ENCODE measurements around the gene ABCA3. TPM values are rescaled to one million over a fixed set of nuclear protein-coding genes. Genes with fewer than 3 reads are reported as not detected.
A peak's percentile ranks its signal among the peaks of the same experiment; 100 is the strongest.

ABCA3 gene
- total RNA-seq, 2 experiments from 2014 or later = 6.4 to 10.9 TPM

GRCh38 chr16:2324296-2324859, 16.1 kb downstream of the ABCA3 start:
- DNase-seq (no peak), ATAC-seq (no peak)
- Mint-ChIP-seq H3K36me3 (no peaks in the 10 kb centered on the region), H3K27me3 (no peaks in the 10 kb centered on the region), H3K9me3 (ENCODE audit: low read depth) (no peaks in the 10 kb centered on the region), H3K4me1 (no peaks in the 10 kb centered on the region), H3K4me3 (no peak overlapping the region), H3K27ac (no peak overlapping the region)
- CTCF ChIA-PET = no interaction called here

DNA sequence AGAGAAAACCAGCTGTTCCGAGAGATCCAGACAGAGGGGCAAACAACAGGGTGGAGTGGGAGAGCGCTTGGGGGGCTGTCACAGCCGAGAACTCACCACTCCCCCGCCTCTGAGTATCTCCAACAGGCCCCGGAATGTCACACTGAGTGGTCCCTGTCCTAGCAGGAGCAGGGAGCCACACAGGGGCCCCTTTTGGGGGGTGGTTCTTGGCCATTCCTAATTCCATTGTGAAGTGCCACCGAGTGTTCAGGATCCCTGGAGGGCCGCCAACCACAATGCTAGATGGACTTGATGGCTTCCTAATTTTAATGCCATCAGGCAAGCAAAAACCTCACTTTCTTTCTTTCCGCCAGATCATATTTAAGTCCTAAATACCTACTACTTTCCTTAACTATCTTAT, 16.8 kb downstream of the ABCA3 start:
- no peaks in the 10 kb centered on the region for H3K36me3 Mint-ChIP-seq
- no peaks in the 10 kb centered on the region for H3K4me1 Mint-ChIP-seq
- ATAC-seq (no peak), DNase-seq (no peak)
- H3K4me3 Mint-ChIP-seq = no peak overlapping the region
- no peaks in the 10 kb centered on the region for H3K27me3 Mint-ChIP-seq
- H3K27ac Mint-ChIP-seq = no peak overlapping the region
- H3K9me3 Mint-ChIP-seq (ENCODE audit: low read depth) = no peaks in the 10 kb centered on the region
- CTCF ChIA-PET = no interaction called here

DNA sequence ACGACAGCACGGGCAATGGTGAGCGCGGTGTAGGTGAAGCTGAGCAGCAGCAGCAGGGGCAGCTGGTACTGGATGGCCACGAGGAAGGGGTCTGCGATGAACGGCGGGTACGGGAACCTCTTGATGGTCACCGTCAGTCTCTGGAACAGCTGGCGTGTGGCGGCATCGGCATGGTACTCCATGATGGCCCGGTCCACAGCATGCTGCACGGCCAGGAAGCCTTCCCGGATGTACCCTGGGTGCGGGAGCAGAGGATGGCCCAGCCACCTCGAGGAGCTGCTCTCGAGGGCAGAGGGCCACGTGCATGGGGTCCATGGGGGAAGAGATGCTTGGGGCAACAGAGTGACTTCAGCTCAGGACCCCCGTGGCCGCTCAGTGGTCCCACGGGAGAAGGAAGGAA, 20.9 kb downstream of the ABCA3 start:
- Mint-ChIP-seq H3K4me1 (no peaks in the 10 kb centered on the region), H3K36me3 (no peaks in the 10 kb centered on the region), H3K27me3 (no peaks in the 10 kb centered on the region), H3K9me3 (ENCODE audit: low read depth) (no peaks in the 10 kb centered on the region), H3K4me3 (no peak overlapping the region), H3K27ac (no peak overlapping the region)
- ATAC-seq = no peak
- CTCF ChIA-PET = no interaction called here
- no peak for DNase-seq

GRCh38 chr16:2317231-2318020, 23.1 kb downstream of the ABCA3 start:
- ATAC-seq (no peak), DNase-seq (no peak)
- Mint-ChIP-seq H3K27ac (no peak overlapping the region), H3K36me3 (no peaks in the 10 kb centered on the region), H3K27me3 (no peaks in the 10 kb centered on the region), H3K9me3 (ENCODE audit: low read depth) (no peaks in the 10 kb centered on the region), H3K4me1 (no peaks in the 10 kb centered on the region), H3K4me3 (no peak overlapping the region)
- CTCF ChIA-PET = no interaction called here

DNA sequence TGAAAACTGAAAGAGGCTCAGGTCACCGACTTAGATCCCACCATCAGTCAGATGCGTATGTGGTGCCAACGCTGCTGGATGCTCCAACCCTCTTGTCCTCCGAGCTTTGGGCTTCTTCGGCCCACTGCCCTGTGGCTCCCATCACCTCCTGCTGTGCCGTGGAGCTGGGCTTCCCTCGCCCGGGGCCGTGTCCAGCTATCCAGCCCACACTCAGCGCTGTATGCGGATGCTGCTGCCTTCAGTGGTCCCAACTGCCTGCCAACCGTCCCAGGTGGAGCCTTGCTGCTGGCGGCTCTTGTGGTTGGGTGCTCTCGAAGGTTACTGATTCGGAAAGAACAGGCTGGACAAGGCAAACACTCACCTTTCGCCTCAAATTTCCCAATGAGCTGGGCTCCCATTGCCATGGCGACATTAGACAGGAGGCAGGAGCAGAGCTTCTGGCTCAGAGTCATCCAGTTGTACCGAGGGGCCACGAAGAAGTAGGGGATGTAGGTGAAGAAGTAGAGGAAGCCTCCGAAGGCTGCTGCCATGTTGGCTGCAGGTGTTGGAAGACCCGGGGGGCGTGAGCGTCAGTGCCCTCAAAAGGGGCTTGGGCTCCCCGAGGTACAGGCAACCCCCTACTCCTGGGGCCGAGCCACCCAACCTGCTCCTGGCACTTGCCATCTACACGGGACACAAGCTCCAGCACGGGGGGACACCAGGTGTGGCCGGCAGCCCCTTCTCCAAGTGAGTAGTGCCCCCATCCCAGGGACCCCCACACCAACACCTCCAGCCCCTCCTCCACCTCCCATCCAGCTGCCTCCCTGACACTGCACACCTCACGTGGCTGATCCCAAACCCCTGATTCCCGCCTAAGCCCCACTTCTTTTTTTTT, 32.2 kb downstream of the ABCA3 start:
- H3K9me3 Mint-ChIP-seq (ENCODE audit: low read depth) = no peaks in the 10 kb centered on the region
- DNase-seq (no peak), ATAC-seq (no peak)
- CTCF ChIA-PET = no interaction called here
- H3K27me3 Mint-ChIP-seq = no peaks in the 10 kb centered on the region
- H3K4me3 Mint-ChIP-seq = no peak overlapping the region
- no peaks in the 10 kb centered on the region for H3K36me3 Mint-ChIP-seq
- H3K27ac Mint-ChIP-seq = no peak overlapping the region
- H3K4me1 Mint-ChIP-seq = no peaks in the 10 kb centered on the region

DNA sequence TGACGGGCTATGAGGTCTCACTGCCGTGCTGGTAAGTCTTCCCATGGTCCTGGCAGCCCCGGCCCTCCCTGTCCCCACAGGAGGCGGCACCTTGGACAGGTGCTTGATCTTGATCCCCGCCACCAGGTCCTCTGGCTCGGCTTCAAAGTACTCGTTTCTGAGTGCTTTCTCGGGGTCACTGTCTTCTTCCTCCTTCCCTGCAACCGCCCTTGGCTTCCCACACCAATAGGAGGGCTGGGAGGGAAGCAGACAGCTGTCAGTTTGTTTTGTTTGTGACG, 40.7 kb downstream of the ABCA3 start:
- no peak overlapping the region for H3K4me3 Mint-ChIP-seq
- DNase-seq (no peak), ATAC-seq (no peak)
- peaks cover 15% of the 10 kb centered on the region for H3K4me1 Mint-ChIP-seq
- no peaks in the 10 kb centered on the region for H3K9me3 Mint-ChIP-seq (ENCODE audit: low read depth)
- H3K27ac Mint-ChIP-seq = no peak overlapping the region
- H3K27me3 Mint-ChIP-seq = no peaks in the 10 kb centered on the region
- H3K36me3 Mint-ChIP-seq = no peaks in the 10 kb centered on the region
- CTCF ChIA-PET = no interaction called here

- CTCF ChIA-PET = no interaction called here
- H3K4me1 Mint-ChIP-seq = peaks cover 15% of the 10 kb centered on the region
- ATAC-seq (no peak), DNase-seq (no peak)
- no peaks in the 10 kb centered on the region for H3K36me3 Mint-ChIP-seq
- H3K27me3 Mint-ChIP-seq = no peaks in the 10 kb centered on the region
- no peak overlapping the region for H3K27ac Mint-ChIP-seq
- H3K4me3 Mint-ChIP-seq = no peak overlapping the region
- no peaks in the 10 kb centered on the region for H3K9me3 Mint-ChIP-seq (ENCODE audit: low read depth)
Observed at GRCh38 chr16:2299121-2299914, 41.2 kb downstream of the ABCA3 start.

DNA sequence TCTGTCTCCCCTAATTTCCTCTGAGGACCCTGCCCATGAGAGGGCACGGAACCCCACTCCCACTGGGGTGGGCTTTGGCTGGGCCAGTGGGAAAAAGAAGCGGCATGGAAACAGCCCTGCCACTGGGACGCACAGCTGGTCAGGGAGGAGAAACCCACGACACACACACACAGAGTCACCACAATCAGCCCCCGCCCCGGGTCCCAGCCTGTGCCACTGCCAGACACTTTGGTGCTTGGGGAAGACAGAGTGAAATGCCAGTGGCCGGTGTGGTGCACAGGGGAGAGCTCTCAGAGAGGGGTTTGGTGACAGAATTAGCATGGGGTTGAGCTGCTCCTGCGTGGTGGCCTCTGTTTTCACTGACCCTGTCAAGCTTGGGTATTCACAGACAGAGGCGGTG, 41.9 kb downstream of the ABCA3 start:
- H3K27me3 Mint-ChIP-seq = no peaks in the 10 kb centered on the region
- no peaks in the 10 kb centered on the region for H3K36me3 Mint-ChIP-seq
- no peak overlapping the region for H3K27ac Mint-ChIP-seq
- peaks cover 15% of the 10 kb centered on the region for H3K4me1 Mint-ChIP-seq
- CTCF ChIA-PET = no interaction called here
- H3K4me3 Mint-ChIP-seq = no peak overlapping the region
- H3K9me3 Mint-ChIP-seq (ENCODE audit: low read depth) = no peaks in the 10 kb centered on the region
- no peak for DNase-seq
- no peak for ATAC-seq

DNA sequence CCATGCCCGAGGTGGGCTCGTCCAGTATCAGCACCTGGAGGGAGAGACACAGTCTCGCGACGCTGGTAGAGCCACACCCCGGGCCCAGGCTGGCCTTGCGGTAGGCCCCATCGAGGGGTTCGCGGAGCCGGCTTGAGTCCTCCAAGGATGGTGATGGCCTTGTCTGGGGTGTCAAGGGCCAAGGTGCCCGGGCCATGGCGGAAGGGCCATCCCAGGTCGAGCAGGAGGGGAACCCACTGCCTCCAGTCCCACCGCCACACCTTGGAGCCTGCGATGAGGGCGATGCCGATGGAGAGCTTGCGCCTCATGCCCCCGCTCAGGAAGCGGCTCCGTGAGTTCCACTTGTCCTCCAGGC, 43.0 kb downstream of the ABCA3 start:
- Mint-ChIP-seq H3K4me1 (peaks cover 15% of the 10 kb centered on the region), H3K36me3 (no peaks in the 10 kb centered on the region), H3K9me3 (ENCODE audit: low read depth) (no peaks in the 10 kb centered on the region), H3K4me3 (no peak overlapping the region), H3K27me3 (no peaks in the 10 kb centered on the region), H3K27ac (no peak overlapping the region)
- ATAC-seq (no peak), DNase-seq (no peak)
- CTCF ChIA-PET = interaction anchor here (0.9 to 1.0 kb wide), 2 partner anchors 45 to 133 kb away, joined by 3 to 4 read pairs; no protein-coding TSS in a partner anchor

GRCh38 chr16:2296661-2297505, 43.6 kb downstream of the ABCA3 start:
- peaks cover 15% of the 10 kb centered on the region for H3K4me1 Mint-ChIP-seq
- DNase-seq (peak; percentile 70), ATAC-seq (peak; percentile 50)
- CTCF ChIA-PET = interaction anchor here (0.6 to 1.9 kb wide), 4 partner anchors 19 to 205 kb away, joined by 3 to 5 read pairs (median 4); no protein-coding TSS in a partner anchor
- peak overlapping the region; percentile 56 for H3K27ac Mint-ChIP-seq
- no peaks in the 10 kb centered on the region for H3K9me3 Mint-ChIP-seq (ENCODE audit: low read depth)
- no peaks in the 10 kb centered on the region for H3K27me3 Mint-ChIP-seq
- no peaks in the 10 kb centered on the region for H3K36me3 Mint-ChIP-seq
- H3K4me3 Mint-ChIP-seq = no peak overlapping the region

- H3K9me3 Mint-ChIP-seq (ENCODE audit: low read depth) = no peaks in the 10 kb centered on the region
- no peaks in the 10 kb centered on the region for H3K36me3 Mint-ChIP-seq
- no peak overlapping the region for H3K4me3 Mint-ChIP-seq
- ATAC-seq (no peak), DNase-seq (no peak)
- H3K27ac Mint-ChIP-seq = no peak overlapping the region
- CTCF ChIA-PET = interaction anchor here (1.9 kb wide), 1 partner anchor 206 kb away, joined by 5 read pairs; no protein-coding TSS in a partner anchor
- H3K4me1 Mint-ChIP-seq = peaks cover 15% of the 10 kb centered on the region
- H3K27me3 Mint-ChIP-seq = no peaks in the 10 kb centered on the region
Observed at GRCh38 chr16:2295056-2295798, 45.3 kb downstream of the ABCA3 start.

GRCh38 chr16:2292221-2292620, 48.3 kb downstream of the ABCA3 start:
- Mint-ChIP-seq H3K4me1 (peaks cover 12% of the 10 kb centered on the region), H3K4me3 (no peak overlapping the region), H3K36me3 (no peaks in the 10 kb centered on the region), H3K27ac (no peak overlapping the region), H3K27me3 (no peaks in the 10 kb centered on the region), H3K9me3 (ENCODE audit: low read depth) (no peaks in the 10 kb centered on the region)
- CTCF ChIA-PET = interaction anchor here (0.5 kb wide), 1 partner anchor 43 kb away, joined by 4 read pairs; no protein-coding TSS in a partner anchor
- no peak for DNase-seq
- no peak for ATAC-seq
